ENCODE data around the gene OR6C75. TPM values are rescaled to one million over a fixed set of nuclear protein-coding genes. Genes with fewer than 3 reads are reported as not detected.
"Not testable (repeated sequence)": the region's sequence is repeated elsewhere in the genome, so short reads cannot be mapped to it uniquely, and the experiment has no call there.

The OR6C75 gene
- total RNA-seq, 1 donor from 2014 or later: not detected

DNA sequence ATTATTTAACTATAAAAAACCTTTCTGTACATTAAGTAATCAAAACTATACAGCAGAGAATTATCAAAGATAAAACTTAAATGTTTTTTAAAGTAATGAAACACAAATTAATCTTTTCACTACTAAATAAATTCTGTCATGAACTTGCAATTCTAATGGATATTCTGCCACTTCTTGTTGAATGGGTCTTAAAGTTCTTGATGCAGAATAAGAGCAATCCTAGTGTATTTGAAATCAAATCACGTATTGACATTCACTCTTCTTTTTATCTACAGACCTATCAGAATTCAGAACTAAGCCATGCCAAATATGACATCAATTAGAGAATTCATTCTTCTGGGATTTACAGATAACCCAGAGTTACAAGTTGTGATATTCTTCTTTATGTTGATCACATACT, 37.5 kb downstream of the OR6C75 start, which contains the start of gene OR6C65:
TSS of gene OR6C65 (plus strand) at position 301 of the 400 bp plus-strand sequence. CDS start at position 301, 0 bp downstream.
- H3K27me3 Mint-ChIP-seq: no peaks in the 10 kb centered on the region
- H3K4me3 Mint-ChIP-seq: no peak within 1 kb of the TSS
- intact Hi-C loops (cut with micrococcal nuclease): no loop called here
- ChIA-PET POLR2A (no interaction called here), CTCF (no interaction called here)
- H3K36me3 Mint-ChIP-seq (ENCODE audit: low read depth): no peaks in the 10 kb centered on the region
- H3K9me3 Mint-ChIP-seq: peaks cover 2% of the 10 kb centered on the region
- TF ChIP-seq, protein P1, sequence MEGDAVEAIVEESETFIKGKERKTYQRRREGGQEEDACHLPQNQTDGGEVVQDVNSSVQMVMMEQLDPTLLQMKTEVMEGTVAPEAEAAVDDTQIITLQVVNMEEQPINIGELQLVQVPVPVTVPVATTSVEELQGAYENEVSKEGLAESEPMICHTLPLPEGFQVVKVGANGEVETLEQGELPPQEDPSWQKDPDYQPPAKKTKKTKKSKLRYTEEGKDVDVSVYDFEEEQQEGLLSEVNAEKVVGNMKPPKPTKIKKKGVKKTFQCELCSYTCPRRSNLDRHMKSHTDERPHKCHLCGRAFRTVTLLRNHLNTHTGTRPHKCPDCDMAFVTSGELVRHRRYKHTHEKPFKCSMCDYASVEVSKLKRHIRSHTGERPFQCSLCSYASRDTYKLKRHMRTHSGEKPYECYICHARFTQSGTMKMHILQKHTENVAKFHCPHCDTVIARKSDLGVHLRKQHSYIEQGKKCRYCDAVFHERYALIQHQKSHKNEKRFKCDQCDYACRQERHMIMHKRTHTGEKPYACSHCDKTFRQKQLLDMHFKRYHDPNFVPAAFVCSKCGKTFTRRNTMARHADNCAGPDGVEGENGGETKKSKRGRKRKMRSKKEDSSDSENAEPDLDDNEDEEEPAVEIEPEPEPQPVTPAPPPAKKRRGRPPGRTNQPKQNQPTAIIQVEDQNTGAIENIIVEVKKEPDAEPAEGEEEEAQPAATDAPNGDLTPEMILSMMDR (IDR thresholded peaks at IDR 0.05): no peak
- H3K27ac Mint-ChIP-seq: no peak within 1 kb of the TSS
- DNase-seq: no peak
- H3K4me1 Mint-ChIP-seq: no peaks in the 10 kb centered on the region
- ATAC-seq (ENCODE audit: low read depth): no peak

DNA sequence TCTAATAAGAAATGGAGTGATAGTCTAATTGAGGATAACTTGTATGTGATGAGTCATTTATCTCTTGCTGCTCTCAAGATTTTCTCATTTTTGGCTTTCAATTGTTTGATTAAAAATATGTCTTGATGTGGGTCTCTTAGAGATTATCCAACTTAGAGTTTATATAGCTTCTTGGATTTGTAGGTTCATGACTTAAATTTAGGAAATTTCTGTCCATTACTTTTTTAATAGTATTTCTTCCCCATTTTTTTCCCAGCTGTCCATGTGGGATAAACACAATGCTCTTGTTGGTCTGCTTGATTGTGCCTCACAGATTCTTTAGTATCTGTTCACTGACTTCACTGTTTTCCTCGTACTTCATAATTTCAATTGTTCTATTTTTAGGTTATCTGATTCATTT, 45.1 kb downstream of the OR6C75 start:
- CTCF ChIA-PET: no interaction called here
- H3K9me3 Mint-ChIP-seq: peaks cover 5% of the 10 kb centered on the region

DNA sequence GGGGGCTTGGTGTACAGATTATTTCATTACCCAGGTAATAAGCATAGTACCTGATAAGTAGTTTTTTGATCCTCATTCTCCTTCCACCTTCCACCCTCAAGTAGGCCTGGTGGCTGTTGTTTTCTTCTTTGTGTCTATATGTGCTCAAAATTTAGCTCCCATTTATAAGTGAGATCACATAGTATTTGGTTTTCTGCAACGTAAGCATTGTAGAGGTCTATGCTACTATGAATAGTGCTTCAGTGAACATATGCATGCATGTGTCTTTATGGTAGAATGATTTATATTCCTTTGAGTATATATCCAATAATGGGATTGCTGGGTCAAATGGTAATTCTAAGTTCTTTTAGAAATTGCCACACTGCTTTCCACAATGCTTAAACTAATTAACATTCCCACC, 46.4 kb downstream of the OR6C75 start:
- DNase-seq; H3K27ac Mint-ChIP-seq; CTCF ChIA-PET; POLR2A ChIA-PET; intact Hi-C loops (cut with micrococcal nuclease); ATAC-seq (ENCODE audit: low read depth); H3K9me3 Mint-ChIP-seq; H3K36me3 Mint-ChIP-seq (ENCODE audit: low read depth); H3K4me1 Mint-ChIP-seq; H3K4me3 Mint-ChIP-seq; H3K27me3 Mint-ChIP-seq: not testable (repeated sequence)

More for the DNA sequence above, 45.1 kb downstream of the OR6C75 start:
- Mint-ChIP-seq H3K27me3 (no peaks in the 10 kb centered on the region), H3K4me3 (no peak overlapping the region), H3K4me1 (no peaks in the 10 kb centered on the region), H3K27ac (no peak overlapping the region), H3K36me3 (ENCODE audit: low read depth) (no peaks in the 10 kb centered on the region)
- POLR2A ChIA-PET: no interaction called here
- TF ChIP-seq, protein P1 (IDR thresholded peaks at IDR 0.05): no peak
- ATAC-seq (ENCODE audit: low read depth) (no peak), DNase-seq (no peak)
- intact Hi-C loops (cut with micrococcal nuclease): no loop called here

DNA sequence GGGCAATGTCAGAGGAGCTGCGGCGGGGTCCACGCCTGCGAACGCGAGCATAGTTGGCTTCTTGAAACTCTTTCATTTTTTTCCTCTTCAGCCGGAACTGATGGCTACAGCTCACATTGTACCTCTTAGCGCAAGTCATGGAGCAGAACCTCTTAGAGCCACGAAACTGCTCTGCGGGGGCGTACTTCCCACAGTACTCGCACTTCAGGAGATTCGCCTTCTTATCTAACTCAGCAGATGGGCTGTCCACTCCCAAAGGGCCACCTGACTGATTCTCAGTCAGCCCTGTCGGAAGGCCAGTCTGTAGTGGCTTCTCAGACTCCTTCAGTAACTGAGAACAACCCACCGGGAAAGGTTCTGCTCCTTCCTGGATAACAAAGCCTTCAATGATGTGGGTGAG, 49.4 kb downstream of the OR6C75 start:
- H3K27ac Mint-ChIP-seq; intact Hi-C loops (cut with micrococcal nuclease); H3K36me3 Mint-ChIP-seq (ENCODE audit: low read depth); H3K9me3 Mint-ChIP-seq; ATAC-seq (ENCODE audit: low read depth); CTCF ChIA-PET; H3K27me3 Mint-ChIP-seq; DNase-seq; POLR2A ChIA-PET; H3K4me1 Mint-ChIP-seq; H3K4me3 Mint-ChIP-seq: not testable (repeated sequence)

DNA sequence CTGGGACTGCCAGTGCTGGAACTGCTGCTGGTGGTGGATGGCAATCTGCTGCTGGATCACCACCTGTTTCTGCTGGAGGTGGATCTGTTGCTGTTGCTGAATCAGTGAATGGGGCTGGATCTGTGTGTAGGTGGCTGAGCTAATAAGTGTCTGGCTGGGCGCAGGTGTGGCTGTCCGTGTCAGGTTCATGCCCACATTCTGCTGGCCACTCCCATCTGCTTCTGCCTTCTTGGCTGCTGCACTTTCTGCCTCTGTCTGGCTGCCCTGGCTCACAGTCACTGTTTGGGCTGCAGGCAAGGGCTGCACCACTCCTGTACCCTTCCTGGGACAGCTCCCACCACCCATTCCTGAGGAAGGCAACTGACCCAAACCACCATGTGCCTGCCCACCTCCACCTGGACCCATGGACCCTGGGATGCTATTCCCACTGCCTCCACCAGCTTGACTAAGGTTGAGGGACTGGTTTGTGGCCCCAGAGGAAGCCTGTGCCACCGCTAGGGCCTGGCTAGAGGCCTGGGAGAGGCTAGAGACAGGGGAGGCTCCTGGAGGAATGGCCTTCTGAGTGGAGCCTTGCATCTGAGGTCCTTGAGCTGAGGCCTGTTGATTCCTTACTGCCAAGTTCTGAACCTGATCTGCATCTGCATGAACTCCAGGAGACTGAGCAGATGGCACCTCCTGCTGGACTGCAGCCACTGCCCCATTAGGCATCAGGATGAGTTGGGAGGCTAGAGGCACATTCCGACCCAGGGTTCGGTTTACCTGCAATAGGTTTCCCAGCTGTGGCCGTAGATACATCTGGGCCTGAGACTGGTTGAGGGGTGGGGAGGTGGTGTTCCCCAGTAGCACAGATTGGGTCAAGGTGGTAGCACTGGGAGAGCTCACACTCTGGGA, 51.0 kb downstream of the OR6C75 start:
- POLR2A ChIA-PET; H3K9me3 Mint-ChIP-seq; H3K4me3 Mint-ChIP-seq; CTCF ChIA-PET; H3K4me1 Mint-ChIP-seq; H3K27ac Mint-ChIP-seq; ATAC-seq (ENCODE audit: low read depth); H3K36me3 Mint-ChIP-seq (ENCODE audit: low read depth); intact Hi-C loops (cut with micrococcal nuclease); DNase-seq: not testable (repeated sequence)
- H3K27me3 Mint-ChIP-seq: peaks cover 20% of the 10 kb centered on the region

DNA sequence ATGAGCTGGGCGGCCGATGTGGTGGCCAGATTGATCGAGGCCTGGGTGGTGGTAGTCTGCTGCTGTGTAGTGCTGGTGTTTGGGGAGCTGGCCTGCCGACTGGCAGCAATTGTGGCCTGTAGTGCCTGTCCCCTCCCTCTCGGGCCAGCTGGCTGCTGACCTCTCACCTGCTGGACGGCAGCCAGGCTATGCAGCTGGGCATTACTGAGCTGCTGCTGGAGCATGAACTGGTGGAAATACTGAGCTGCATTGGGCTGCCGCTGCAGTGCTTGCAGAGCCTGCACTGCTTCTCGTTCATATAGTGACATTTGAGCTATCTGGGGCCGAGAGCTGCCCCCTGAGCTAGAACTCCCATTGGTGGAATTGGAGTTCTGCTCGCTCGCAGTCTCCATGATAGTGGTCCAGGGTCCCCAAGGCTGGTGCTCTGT, 51.6 kb downstream of the OR6C75 start:
- POLR2A ChIA-PET; H3K27ac Mint-ChIP-seq; H3K36me3 Mint-ChIP-seq (ENCODE audit: low read depth); H3K4me1 Mint-ChIP-seq; ATAC-seq (ENCODE audit: low read depth); CTCF ChIA-PET; DNase-seq; intact Hi-C loops (cut with micrococcal nuclease); H3K4me3 Mint-ChIP-seq; H3K9me3 Mint-ChIP-seq: not testable (repeated sequence)
- H3K27me3 Mint-ChIP-seq: peaks cover 27% of the 10 kb centered on the region

DNA sequence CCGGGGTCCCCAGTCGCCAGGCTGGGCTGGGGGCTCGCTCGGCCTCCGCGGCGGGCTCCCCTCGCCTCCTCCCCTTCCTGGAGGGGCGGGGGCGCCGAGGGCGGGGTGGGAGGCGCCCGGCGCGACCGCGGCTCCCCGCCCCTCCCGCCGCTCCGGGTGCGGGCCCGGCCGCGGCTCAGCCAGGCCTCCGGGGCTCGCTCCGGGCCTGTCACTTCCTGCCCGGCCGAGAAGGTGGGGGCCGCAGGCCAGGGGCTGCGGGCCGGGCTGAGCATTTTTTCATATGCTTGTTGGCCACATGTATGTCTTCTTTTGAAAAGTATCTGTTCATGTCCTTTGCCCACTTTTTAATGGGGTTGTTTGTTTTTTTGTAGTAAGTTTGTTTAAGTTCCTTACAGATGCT, 52.1 kb downstream of the OR6C75 start:
- POLR2A ChIA-PET; DNase-seq; intact Hi-C loops (cut with micrococcal nuclease); H3K4me1 Mint-ChIP-seq; H3K9me3 Mint-ChIP-seq; CTCF ChIA-PET; H3K36me3 Mint-ChIP-seq (ENCODE audit: low read depth); H3K27ac Mint-ChIP-seq: not testable (repeated sequence)
- Mint-ChIP-seq H3K4me3 (peak overlapping the region; percentile 59), H3K27me3 (peaks cover 32% of the 10 kb centered on the region)
- ATAC-seq (ENCODE audit: low read depth): peak; percentile 90

All from activated B cell treated with CpG ODN at 0.5 μM for 24 hours (primary cell).